ENCODE measurements around the gene MILR1.
A peak's percentile ranks its signal among the peaks of the same experiment; 100 is the strongest.

Gene MILR1

GRCh38 chr17:64448665-64449512 is at the start of gene MILR1:
TSS of gene MILR1 (plus strand) at chr17:64449115. CDS start at chr17:64449169, 54 bp downstream.
- H3K36me3 ChIP-seq (ENCODE audit: insufficient read depth, low read length) = no peaks in the 10 kb centered on the region
- no peaks in the 10 kb centered on the region for H3K9me3 ChIP-seq (ENCODE audit: low read length)
- H3K9ac ChIP-seq (ENCODE audit: low read length) = no peak within 1 kb of the TSS
- no peaks in the 10 kb centered on the region for H3K4me1 ChIP-seq (ENCODE audit: insufficient read depth, low read length)
- H3K27ac ChIP-seq (ENCODE audit: low read depth, low read length) = no peak within 1 kb of the TSS
- no peak within 1 kb of the TSS for H3K4me3 ChIP-seq (ENCODE audit: low read depth in 1 of 2, low read length in 2 of 2)
- no peaks in the 10 kb centered on the region for H3K27me3 ChIP-seq (ENCODE audit: control insufficient read depth in 1 of 2, insufficient read depth in 2 of 2, low read length in 2 of 2)

DNA sequence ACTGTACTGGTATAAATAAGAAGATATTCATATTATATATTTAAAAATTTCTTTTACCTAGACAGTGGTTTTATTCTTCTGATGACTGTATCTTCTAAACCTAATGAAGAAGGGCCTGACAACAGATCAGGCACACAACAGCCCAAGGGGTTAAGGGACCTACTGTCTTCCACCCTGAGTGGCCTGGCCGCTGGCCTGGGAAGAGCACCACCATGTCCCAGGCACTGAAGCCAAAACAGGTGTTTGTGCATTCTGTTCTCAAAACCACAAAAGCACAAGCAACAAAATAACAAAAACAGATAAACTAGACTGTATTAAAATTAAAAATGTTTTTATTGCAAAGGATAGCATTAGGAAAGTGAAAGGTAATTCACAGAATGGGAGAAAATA is 49.2 kb upstream of the MILR1 start:
- no peaks in the 10 kb centered on the region for H3K9me3 ChIP-seq (ENCODE audit: low read length)
- no peak overlapping the region for H3K9ac ChIP-seq (ENCODE audit: low read length)
- no peaks in the 10 kb centered on the region for H3K27me3 ChIP-seq (ENCODE audit: control insufficient read depth in 1 of 2, insufficient read depth in 2 of 2, low read length in 2 of 2)
- H3K36me3 ChIP-seq (ENCODE audit: insufficient read depth, low read length) = no peaks in the 10 kb centered on the region
- no peak overlapping the region for H3K4me3 ChIP-seq (ENCODE audit: low read depth in 1 of 2, low read length in 2 of 2)
- H3K4me1 ChIP-seq (ENCODE audit: insufficient read depth, low read length) = no peaks in the 10 kb centered on the region
- no peak overlapping the region for H3K27ac ChIP-seq (ENCODE audit: low read depth, low read length)

- Histone ChIP-seq H3K36me3 (ENCODE audit: insufficient read depth, low read length) (no peaks in the 10 kb centered on the region), H3K27me3 (ENCODE audit: control insufficient read depth in 1 of 2, insufficient read depth in 2 of 2, low read length in 2 of 2) (no peaks in the 10 kb centered on the region), H3K27ac (ENCODE audit: low read depth, low read length) (no peak overlapping the region), H3K9ac (ENCODE audit: low read length) (no peak overlapping the region), H3K4me1 (ENCODE audit: insufficient read depth, low read length) (no peaks in the 10 kb centered on the region), H3K9me3 (ENCODE audit: low read length) (no peaks in the 10 kb centered on the region), H3K4me3 (ENCODE audit: low read depth in 1 of 2, low read length in 2 of 2) (no peak overlapping the region)
Observed at GRCh38 chr17:64400642-64401041, 48.3 kb upstream of the MILR1 start.

GRCh38 chr17:64401244-64401860 is 47.6 kb upstream of the MILR1 start:
- Histone ChIP-seq H3K36me3 (ENCODE audit: insufficient read depth, low read length) (no peaks in the 10 kb centered on the region), H3K27me3 (ENCODE audit: control insufficient read depth in 1 of 2, insufficient read depth in 2 of 2, low read length in 2 of 2) (no peaks in the 10 kb centered on the region), H3K9ac (ENCODE audit: low read length) (no peak overlapping the region), H3K27ac (ENCODE audit: low read depth, low read length) (no peak overlapping the region), H3K9me3 (ENCODE audit: low read length) (no peaks in the 10 kb centered on the region), H3K4me3 (ENCODE audit: low read depth in 1 of 2, low read length in 2 of 2) (no peak overlapping the region), H3K4me1 (ENCODE audit: insufficient read depth, low read length) (no peaks in the 10 kb centered on the region)

- H3K9me3 ChIP-seq (ENCODE audit: low read length) = no peaks in the 10 kb centered on the region
- H3K36me3 ChIP-seq (ENCODE audit: insufficient read depth, low read length) = no peaks in the 10 kb centered on the region
- no peaks in the 10 kb centered on the region for H3K27me3 ChIP-seq (ENCODE audit: control insufficient read depth in 1 of 2, insufficient read depth in 2 of 2, low read length in 2 of 2)
- H3K27ac ChIP-seq (ENCODE audit: low read depth, low read length) = no peak overlapping the region
- H3K4me3 ChIP-seq (ENCODE audit: low read depth in 1 of 2, low read length in 2 of 2) = no peak overlapping the region
- H3K4me1 ChIP-seq (ENCODE audit: insufficient read depth, low read length) = no peaks in the 10 kb centered on the region
- no peak overlapping the region for H3K9ac ChIP-seq (ENCODE audit: low read length)
Observed at GRCh38 chr17:64401941-64402340, 47.0 kb upstream of the MILR1 start.

DNA sequence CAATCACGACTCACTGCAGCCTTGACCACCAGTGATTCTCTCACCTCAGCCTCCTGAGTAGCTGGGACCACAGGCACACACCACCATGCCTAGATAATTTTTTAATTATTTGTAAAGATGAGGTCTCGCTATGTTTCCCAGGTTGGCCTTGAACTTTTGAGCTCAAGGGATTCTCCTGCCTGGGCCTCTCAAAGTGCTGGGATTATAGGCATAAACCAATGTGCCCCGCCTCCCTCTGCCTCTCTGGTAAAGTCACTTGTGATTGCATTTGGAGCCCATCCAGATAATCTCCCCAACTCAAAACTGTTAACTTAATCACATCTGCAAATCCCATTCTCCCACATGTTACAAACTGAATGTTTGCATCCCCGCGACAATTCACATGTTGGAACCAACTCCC is 46.4 kb upstream of the MILR1 start:
- Histone ChIP-seq H3K4me3 (ENCODE audit: low read depth in 1 of 2, low read length in 2 of 2) (no peak overlapping the region), H3K27ac (ENCODE audit: low read depth, low read length) (no peak overlapping the region), H3K36me3 (ENCODE audit: insufficient read depth, low read length) (no peaks in the 10 kb centered on the region), H3K9ac (ENCODE audit: low read length) (no peak overlapping the region), H3K4me1 (ENCODE audit: insufficient read depth, low read length) (no peaks in the 10 kb centered on the region), H3K9me3 (ENCODE audit: low read length) (no peaks in the 10 kb centered on the region), H3K27me3 (ENCODE audit: control insufficient read depth in 1 of 2, insufficient read depth in 2 of 2, low read length in 2 of 2) (no peaks in the 10 kb centered on the region)

DNA sequence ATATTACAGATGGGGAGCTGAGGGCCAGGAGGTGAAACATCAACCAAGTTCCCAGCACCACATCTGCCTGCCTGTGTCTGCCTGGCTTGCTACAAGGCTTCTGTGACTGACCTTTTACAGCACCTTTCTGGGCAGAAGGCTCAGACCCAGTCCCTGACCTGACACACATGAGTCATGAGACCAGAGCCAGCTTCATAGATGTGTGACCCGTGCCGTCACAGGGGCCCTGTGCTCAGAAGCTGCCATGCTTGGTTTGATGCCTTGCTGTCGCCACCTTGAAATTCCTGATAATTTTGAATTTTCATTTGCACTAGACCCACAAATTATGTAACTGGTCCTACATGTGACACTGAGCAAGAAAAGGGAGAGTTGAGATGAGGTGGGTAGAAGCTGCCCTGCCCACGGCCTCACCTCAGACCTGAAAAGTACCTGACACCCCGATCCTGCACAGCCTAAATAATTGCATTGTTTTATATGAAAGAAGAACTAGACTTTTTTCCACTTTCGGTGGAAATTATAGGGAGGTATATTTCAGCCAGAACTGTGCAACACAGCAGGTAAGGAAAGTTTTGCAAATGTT is 44.9 kb upstream of the MILR1 start:
- no peak overlapping the region for H3K9ac ChIP-seq (ENCODE audit: low read length)
- no peaks in the 10 kb centered on the region for H3K9me3 ChIP-seq (ENCODE audit: low read length)
- H3K4me3 ChIP-seq (ENCODE audit: low read depth in 1 of 2, low read length in 2 of 2) = no peak overlapping the region
- H3K36me3 ChIP-seq (ENCODE audit: insufficient read depth, low read length) = no peaks in the 10 kb centered on the region
- no peaks in the 10 kb centered on the region for H3K27me3 ChIP-seq (ENCODE audit: control insufficient read depth in 1 of 2, insufficient read depth in 2 of 2, low read length in 2 of 2)
- no peaks in the 10 kb centered on the region for H3K4me1 ChIP-seq (ENCODE audit: insufficient read depth, low read length)
- H3K27ac ChIP-seq (ENCODE audit: low read depth, low read length) = no peak overlapping the region

GRCh38 chr17:64406321-64407200 is 42.4 kb upstream of the MILR1 start:
- no peak overlapping the region for H3K9ac ChIP-seq (ENCODE audit: low read length)
- no peaks in the 10 kb centered on the region for H3K27me3 ChIP-seq (ENCODE audit: control insufficient read depth in 1 of 2, insufficient read depth in 2 of 2, low read length in 2 of 2)
- no peaks in the 10 kb centered on the region for H3K36me3 ChIP-seq (ENCODE audit: insufficient read depth, low read length)
- no peak overlapping the region for H3K4me3 ChIP-seq (ENCODE audit: low read depth in 1 of 2, low read length in 2 of 2)
- H3K27ac ChIP-seq (ENCODE audit: low read depth, low read length) = no peak overlapping the region
- H3K4me1 ChIP-seq (ENCODE audit: insufficient read depth, low read length) = peaks cover 3% of the 10 kb centered on the region
- no peaks in the 10 kb centered on the region for H3K9me3 ChIP-seq (ENCODE audit: low read length)

DNA sequence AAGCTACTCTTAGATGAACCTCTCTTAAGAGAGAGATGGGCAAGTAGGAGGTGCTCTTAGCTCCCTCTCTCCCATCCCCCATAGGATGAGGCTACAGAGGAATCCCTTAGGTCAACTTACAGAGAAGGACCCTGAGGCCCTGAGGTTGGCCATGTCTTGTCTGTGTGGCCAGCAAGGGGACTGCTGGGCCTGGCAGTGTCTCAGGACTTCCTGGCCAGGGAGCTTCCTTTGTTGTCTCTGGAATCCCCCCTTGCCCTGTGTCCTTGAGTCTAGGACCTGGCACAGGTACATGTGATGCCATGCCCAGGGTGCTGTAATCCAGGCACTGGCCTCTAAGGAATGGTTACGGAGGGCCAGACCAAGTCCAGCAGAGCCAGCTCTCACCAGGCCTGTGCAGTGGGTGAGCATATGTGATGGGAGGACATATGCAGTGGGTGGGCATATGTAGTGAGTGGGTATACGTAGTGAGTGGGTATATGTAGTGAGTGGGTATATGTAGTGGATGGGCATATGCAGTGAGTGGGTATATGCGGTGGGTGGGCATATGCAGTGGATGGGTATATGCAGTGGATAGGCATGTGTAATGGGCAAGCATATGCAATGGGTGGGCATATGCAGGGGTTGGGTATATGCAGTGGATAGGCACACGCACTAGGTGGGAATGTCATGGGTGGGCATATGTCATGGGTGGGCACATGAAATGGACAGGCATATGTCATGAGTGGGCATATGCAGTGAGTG is 38.0 kb upstream of the MILR1 start:
- Histone ChIP-seq H3K9ac (ENCODE audit: low read length) (no peak overlapping the region), H3K27ac (ENCODE audit: low read depth, low read length) (no peak overlapping the region), H3K4me1 (ENCODE audit: insufficient read depth, low read length) (peaks cover 3% of the 10 kb centered on the region), H3K4me3 (ENCODE audit: low read depth in 1 of 2, low read length in 2 of 2) (no peak overlapping the region), H3K9me3 (ENCODE audit: low read length) (no peaks in the 10 kb centered on the region), H3K36me3 (ENCODE audit: insufficient read depth, low read length) (no peaks in the 10 kb centered on the region), H3K27me3 (ENCODE audit: control insufficient read depth in 1 of 2, insufficient read depth in 2 of 2, low read length in 2 of 2) (no peaks in the 10 kb centered on the region)

DNA sequence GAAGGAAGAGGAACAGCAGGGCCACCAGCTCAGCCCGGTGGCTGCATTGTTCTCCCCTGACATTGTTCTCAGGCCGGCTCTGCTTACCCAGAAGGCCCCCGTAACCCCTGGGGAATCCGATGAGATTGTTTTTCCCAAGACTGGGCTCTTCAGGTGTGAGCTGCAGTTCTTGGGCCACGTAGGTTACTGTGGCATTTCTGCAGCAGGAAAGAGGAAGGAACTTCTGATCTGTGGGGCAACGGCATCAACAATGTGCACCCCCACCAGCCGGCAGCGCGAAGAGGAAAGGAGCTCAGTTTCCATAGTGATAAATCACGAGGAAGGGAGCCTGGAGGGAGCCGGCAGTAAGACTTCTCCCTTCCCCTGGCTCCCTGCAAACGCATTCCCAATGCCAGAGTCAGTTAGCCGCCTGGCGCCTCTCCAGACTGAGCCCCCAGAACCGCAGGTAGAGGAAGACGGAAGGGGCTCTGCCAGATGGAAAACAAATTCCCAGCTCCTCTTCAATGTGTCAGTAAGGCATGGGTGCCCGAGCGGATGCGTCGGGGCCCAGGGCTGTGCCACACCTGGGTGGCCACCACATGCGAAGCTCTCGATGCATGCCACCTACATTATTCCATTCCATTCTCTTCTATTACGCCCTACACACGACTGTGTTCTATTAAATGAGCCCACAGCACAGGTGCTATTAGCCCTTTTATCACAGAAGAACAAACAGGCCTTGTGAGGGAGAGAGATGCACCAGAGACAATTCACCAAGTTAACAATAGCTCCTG is 36.7 kb upstream of the MILR1 start:
- Histone ChIP-seq H3K27me3 (ENCODE audit: control insufficient read depth in 1 of 2, insufficient read depth in 2 of 2, low read length in 2 of 2) (no peaks in the 10 kb centered on the region), H3K4me3 (ENCODE audit: low read depth in 1 of 2, low read length in 2 of 2) (peak overlapping the region in 1 of 2 donors; percentile 18), H3K9me3 (ENCODE audit: low read length) (no peaks in the 10 kb centered on the region), H3K4me1 (ENCODE audit: insufficient read depth, low read length) (peaks cover 3% of the 10 kb centered on the region), H3K9ac (ENCODE audit: low read length) (peak overlapping the region; percentile 21), H3K36me3 (ENCODE audit: insufficient read depth, low read length) (no peaks in the 10 kb centered on the region), H3K27ac (ENCODE audit: low read depth, low read length) (no peak overlapping the region)
